Neural cell (in vitro differentiated cells): ENCODE results near the gene NUS1. TPM values are rescaled to one million over a fixed set of nuclear protein-coding genes. Genes with fewer than 3 reads are reported as not detected.

Experiments used
- H2AFZ ChIP-seq: fragments of 200-600, 300-800 bp; sonication (generic), shearing (Covaris generic); 2 replicates; pipeline ENCODE4 v1.6.0; 2014; ENCODE audit warnings: low read depth, mild to moderate bottlenecking, antibody characterized with exemption, low read length, moderate library complexity
- H3F3A ChIP-seq: fragments of 200-600 bp; shearing (Covaris generic); 2 replicates; pipeline ENCODE4 v1.6.1; 2016; ENCODE audit warnings: mild to moderate bottlenecking, moderate library complexity, mixed read lengths, antibody characterized with exemption, low read length; ENCODE audit not compliant: insufficient read depth, poor library complexity, severe bottlenecking
- H3K27ac ChIP-seq: fragments of 200-600, 300-800 bp; sonication (generic), shearing (Covaris generic); 2 replicates; pipeline ENCODE4 v1.5.1; 2014; ENCODE audit warnings: mild to moderate bottlenecking, low read length, moderate library complexity
- H3K27me3 ChIP-seq: fragments of 300-800, 200-600 bp; sonication (generic), shearing (Covaris generic); 2 replicates; pipeline ENCODE4 v1.6.0; 2014; ENCODE audit warnings: mild to moderate bottlenecking, low read depth, low read length, moderate library complexity; ENCODE audit not compliant: insufficient read depth
- H3K36me3 ChIP-seq: fragments of 300-800, 200-600 bp; sonication (generic), shearing (Covaris generic); 2 replicates; pipeline ENCODE4 v1.5.1; 2014; ENCODE audit warnings: mild to moderate bottlenecking, antibody characterized with exemption, low read length, moderate library complexity; ENCODE audit not compliant: insufficient read depth
- H3K4me2 ChIP-seq: fragments of 300-800, 200-600 bp; sonication (generic), shearing (Covaris generic); 2 replicates; pipeline ENCODE4 v1.6.0; 2014; ENCODE audit warnings: mild to moderate bottlenecking, low read length
- H3K4me3 ChIP-seq: fragments of 300-800, 200-600 bp; sonication (generic), shearing (Covaris generic); 2 replicates; pipeline ENCODE4 v1.5.1; 2014; ENCODE audit warnings: mild to moderate bottlenecking, low read length, moderate library complexity
- H3K79me2 ChIP-seq: fragments of 200-600 bp; shearing (Covaris generic); replicated peaks from 2 replicates; pipeline ENCODE4 v1.6.0; 2014; ENCODE audit warnings: mild to moderate bottlenecking, low read length, moderate library complexity; ENCODE audit not compliant: insufficient read depth
- H3K9ac ChIP-seq: fragments of 300-800, 200-600 bp; sonication (generic), shearing (Covaris generic); 2 replicates; pipeline ENCODE4 v1.6.1; 2016; ENCODE audit warnings: mild to moderate bottlenecking, low read length, mixed read lengths
- H3K9me2 ChIP-seq: fragments of 200-600 bp; shearing (Covaris generic); 2 replicates; pipeline ENCODE4 v1.6.1; 2016; ENCODE audit warnings: mild to moderate bottlenecking, low read length, mixed read lengths; ENCODE audit not compliant: insufficient read depth
- H3K9me3 ChIP-seq: fragments of 200-600, 300-800 bp; sonication (generic), shearing (Covaris generic); 2 replicates; pipeline ENCODE4 v1.6.1; 2016; ENCODE audit warnings: mild to moderate bottlenecking, mixed run types, low read length, moderate library complexity, mixed read lengths
- H4K20me1 ChIP-seq: fragments of 200-600 bp; shearing (Covaris generic); 2 replicates; pipeline ENCODE4 v1.6.1; 2016; ENCODE audit warnings: mild to moderate bottlenecking, mixed run types; ENCODE audit not compliant: insufficient read depth
- CTCF ChIP-seq: fragments of 450-650 bp; IDR thresholded peaks from 2 replicates; pipeline ENCODE4 v1.5.1; 2014; ENCODE audit warnings: antibody characterized with exemption, mild to moderate bottlenecking, moderate library complexity; ENCODE audit not compliant: poor library complexity, severe bottlenecking
- EP300 ChIP-seq: fragments of 450-650 bp; conservative IDR thresholded peaks from 2 replicates; pipeline ENCODE4 v1.6.1; 2014; ENCODE audit warnings: antibody characterized with exemption, mild to moderate bottlenecking, moderate library complexity; ENCODE audit not compliant: poor library complexity, severe bottlenecking
- EZH2 ChIP-seq: fragments of 200-600, 300-800 bp; shearing (Covaris generic), sonication (generic); IDR thresholded peaks from 2 replicates; pipeline ENCODE4 v1.6.1; 2014; ENCODE audit warnings: antibody characterized with exemption, low read length, borderline replicate concordance, mild to moderate bottlenecking; ENCODE audit not compliant: insufficient read depth, poor library complexity, severe bottlenecking
- MXI1 ChIP-seq: fragments of 450-650 bp; conservative IDR thresholded peaks from 2 replicates; pipeline ENCODE4 v1.6.1; 2014; ENCODE audit warnings: antibody characterized with exemption, mild to moderate bottlenecking; ENCODE audit not compliant: poor library complexity, severe bottlenecking
- POLR2AphosphoS5 ChIP-seq: IDR thresholded peaks from 2 replicates; pipeline ENCODE4 v1.6.1; 2012
- RAD21 ChIP-seq: fragments of 450-650 bp; conservative IDR thresholded peaks from 2 replicates; pipeline ENCODE4 v1.6.1; 2014; ENCODE audit warnings: antibody characterized with exemption, mild to moderate bottlenecking, moderate library complexity
- REST ChIP-seq: IDR thresholded peaks from 2 replicates; pipeline ENCODE4 v1.6.1; 2012; ENCODE audit warnings: borderline replicate concordance
- SMC3 ChIP-seq: fragments of 450-650 bp; conservative IDR thresholded peaks from 2 replicates; pipeline ENCODE4 v1.6.1; 2014; ENCODE audit warnings: antibody characterized with exemption, mild to moderate bottlenecking, moderate library complexity; ENCODE audit not compliant: poor library complexity
- TAF1 ChIP-seq: IDR thresholded peaks from 2 replicates; pipeline ENCODE4 v1.6.1; 2012; ENCODE audit warnings: low read depth
- polyA plus RNA-seq: library from polyadenylated mRNA; depleted of rRNA; stranded (reverse); fragments of >200 nt; gene quantifications from 2 replicates; pipeline ENCODE4 v1.2.3, GENCODE V29; 2014

NUS1 gene
- polyA plus RNA-seq, 1 donor from 2014 or later, result 36.3 TPM

- Histone ChIP-seq H3K9me2 (no peaks in the 10 kb centered on the region), H3K9ac (no peak overlapping the region), H2AFZ (no peak overlapping the region), H3F3A (no peaks in the 10 kb centered on the region), H3K4me2 (no peak overlapping the region), H3K27ac (no peak overlapping the region), H3K9me3 (no peaks in the 10 kb centered on the region), H4K20me1 (peaks cover 4% of the 10 kb centered on the region), H3K79me2 (peaks cover 88% of the 10 kb centered on the region), H3K27me3 (no peaks in the 10 kb centered on the region), H3K36me3 (no peaks in the 10 kb centered on the region), H3K4me3 (no peak overlapping the region)
- TF ChIP-seq SMC3, result no peak
- no peak for TF ChIP-seq POLR2AphosphoS5
- TF ChIP-seq TAF1, result no peak
- no peak for TF ChIP-seq EZH2
- TF ChIP-seq EP300, result no peak
- no peak for TF ChIP-seq MXI1
- TF ChIP-seq CTCF, result no peak
- no peak for TF ChIP-seq REST
- TF ChIP-seq RAD21, result no peak
Observed at GRCh38 chr6:117681162-117681741, 6.0 kb downstream of the NUS1 start.

GRCh38 chr6:117684749-117685148 lies 9.5 kb downstream of the NUS1 start:
- Histone ChIP-seq H3K4me3 (no peak overlapping the region), H3K9ac (no peak overlapping the region), H3K27ac (no peak overlapping the region), H4K20me1 (peaks cover 1% of the 10 kb centered on the region), H3K9me3 (no peaks in the 10 kb centered on the region), H3K27me3 (no peaks in the 10 kb centered on the region), H3K4me2 (no peak overlapping the region), H3F3A (no peaks in the 10 kb centered on the region), H3K36me3 (no peaks in the 10 kb centered on the region), H2AFZ (no peak overlapping the region), H3K79me2 (peaks cover 85% of the 10 kb centered on the region), H3K9me2 (no peaks in the 10 kb centered on the region)
- TF ChIP-seq EP300, result no peak
- TF ChIP-seq SMC3, result no peak
- TF ChIP-seq RAD21, result no peak
- TF ChIP-seq EZH2, result no peak
- no peak for TF ChIP-seq CTCF
- TF ChIP-seq POLR2AphosphoS5, result no peak
- TF ChIP-seq REST, result no peak
- TF ChIP-seq TAF1, result no peak
- no peak for TF ChIP-seq MXI1
